ENCODE data around the gene ADARB1.

ADARB1 gene

GRCh38 chr21:45040157-45040711, 34.1 kb upstream of the ADARB1 start:
- Histone ChIP-seq H3K36me3 (ENCODE audit: control insufficient read depth, insufficient read depth, low read length) (no peaks in the 10 kb centered on the region), H3K4me3 (ENCODE audit: extremely low read depth, insufficient read depth, low read length, poor library complexity, severe bottlenecking) (no peak overlapping the region), H3K4me1 (ENCODE audit: control insufficient read depth, insufficient read depth, low read length, poor library complexity, severe bottlenecking) (no peaks in the 10 kb centered on the region), H3K27ac (ENCODE audit: low read depth, low read length, severe bottlenecking) (no peak overlapping the region), H3K9me3 (ENCODE audit: control insufficient read depth, low read length) (peaks cover 9% of the 10 kb centered on the region)
- WGBS, 2 experiments (ENCODE audit: insufficient coverage in 2 of 2) = 86 to 98% methylated on average over 6 to 8 of the region's 9 CpGs

GRCh38 chr21:45040739-45041138, 33.6 kb upstream of the ADARB1 start:
- Histone ChIP-seq H3K27ac (ENCODE audit: low read depth, low read length, severe bottlenecking) (no peak overlapping the region), H3K9me3 (ENCODE audit: control insufficient read depth, low read length) (peaks cover 9% of the 10 kb centered on the region), H3K36me3 (ENCODE audit: control insufficient read depth, insufficient read depth, low read length) (no peaks in the 10 kb centered on the region), H3K4me1 (ENCODE audit: control insufficient read depth, insufficient read depth, low read length, poor library complexity, severe bottlenecking) (no peaks in the 10 kb centered on the region), H3K4me3 (ENCODE audit: extremely low read depth, insufficient read depth, low read length, poor library complexity, severe bottlenecking) (no peak overlapping the region)
- 93 to 95% methylated on average over 12 to 13 of the region's 15 CpGs for WGBS, 2 experiments (ENCODE audit: insufficient coverage in 2 of 2)

GRCh38 chr21:45041351-45041805, 33.0 kb upstream of the ADARB1 start:
- H3K36me3 ChIP-seq (ENCODE audit: control insufficient read depth, insufficient read depth, low read length) = no peaks in the 10 kb centered on the region
- peaks cover 14% of the 10 kb centered on the region for H3K9me3 ChIP-seq (ENCODE audit: control insufficient read depth, low read length)
- no peak overlapping the region for H3K4me3 ChIP-seq (ENCODE audit: extremely low read depth, insufficient read depth, low read length, poor library complexity, severe bottlenecking)
- 77 to 82% methylated on average over 8 to 11 of the region's 16 CpGs for WGBS, 2 experiments (ENCODE audit: insufficient coverage in 2 of 2)
- H3K4me1 ChIP-seq (ENCODE audit: control insufficient read depth, insufficient read depth, low read length, poor library complexity, severe bottlenecking) = no peaks in the 10 kb centered on the region
- H3K27ac ChIP-seq (ENCODE audit: low read depth, low read length, severe bottlenecking) = no peak overlapping the region

- H3K36me3 ChIP-seq (ENCODE audit: control insufficient read depth, insufficient read depth, low read length) = no peaks in the 10 kb centered on the region
- H3K9me3 ChIP-seq (ENCODE audit: control insufficient read depth, low read length) = peaks cover 14% of the 10 kb centered on the region
- no peaks in the 10 kb centered on the region for H3K4me1 ChIP-seq (ENCODE audit: control insufficient read depth, insufficient read depth, low read length, poor library complexity, severe bottlenecking)
- no peak overlapping the region for H3K4me3 ChIP-seq (ENCODE audit: extremely low read depth, insufficient read depth, low read length, poor library complexity, severe bottlenecking)
- 87 to 95% methylated on average over 7 of the region's 7 CpGs for WGBS, 2 experiments (ENCODE audit: insufficient coverage in 2 of 2)
- no peak overlapping the region for H3K27ac ChIP-seq (ENCODE audit: low read depth, low read length, severe bottlenecking)
Observed at GRCh38 chr21:45041984-45042663, 32.3 kb upstream of the ADARB1 start.

- no peaks in the 10 kb centered on the region for H3K36me3 ChIP-seq (ENCODE audit: control insufficient read depth, insufficient read depth, low read length)
- 90 to 92% methylated on average over 14 of the region's 15 CpGs for WGBS, 2 experiments (ENCODE audit: insufficient coverage in 2 of 2)
Observed at GRCh38 chr21:45042664-45043161, 31.7 kb upstream of the ADARB1 start.

GRCh38 chr21:45043541-45044020, 30.8 kb upstream of the ADARB1 start:
- H3K9me3 ChIP-seq (ENCODE audit: control insufficient read depth, low read length) = peaks cover 20% of the 10 kb centered on the region
- H3K4me1 ChIP-seq (ENCODE audit: control insufficient read depth, insufficient read depth, low read length, poor library complexity, severe bottlenecking) = no peaks in the 10 kb centered on the region
- no peaks in the 10 kb centered on the region for H3K36me3 ChIP-seq (ENCODE audit: control insufficient read depth, insufficient read depth, low read length)
- H3K4me3 ChIP-seq (ENCODE audit: extremely low read depth, insufficient read depth, low read length, poor library complexity, severe bottlenecking) = no peak overlapping the region
- H3K27ac ChIP-seq (ENCODE audit: low read depth, low read length, severe bottlenecking) = no peak overlapping the region
- 85 to 98% methylated on average over 20 to 21 of the region's 22 CpGs for WGBS, 2 experiments (ENCODE audit: insufficient coverage in 2 of 2)

More at GRCh38 chr21:45042664-45043161, 31.7 kb upstream of the ADARB1 start:
- Histone ChIP-seq H3K4me3 (ENCODE audit: extremely low read depth, insufficient read depth, low read length, poor library complexity, severe bottlenecking) (no peak overlapping the region), H3K9me3 (ENCODE audit: control insufficient read depth, low read length) (peaks cover 17% of the 10 kb centered on the region), H3K4me1 (ENCODE audit: control insufficient read depth, insufficient read depth, low read length, poor library complexity, severe bottlenecking) (no peaks in the 10 kb centered on the region), H3K27ac (ENCODE audit: low read depth, low read length, severe bottlenecking) (no peak overlapping the region)

- Histone ChIP-seq H3K4me1 (ENCODE audit: control insufficient read depth, insufficient read depth, low read length, poor library complexity, severe bottlenecking) (no peaks in the 10 kb centered on the region), H3K9me3 (ENCODE audit: control insufficient read depth, low read length) (peaks cover 20% of the 10 kb centered on the region), H3K36me3 (ENCODE audit: control insufficient read depth, insufficient read depth, low read length) (no peaks in the 10 kb centered on the region), H3K4me3 (ENCODE audit: extremely low read depth, insufficient read depth, low read length, poor library complexity, severe bottlenecking) (no peak overlapping the region), H3K27ac (ENCODE audit: low read depth, low read length, severe bottlenecking) (no peak overlapping the region)
- 88 to 91% methylated on average over 3 to 5 of the region's 5 CpGs for WGBS, 2 experiments (ENCODE audit: insufficient coverage in 2 of 2)
Observed at GRCh38 chr21:45045481-45045880, 28.9 kb upstream of the ADARB1 start.

- no peak overlapping the region for H3K27ac ChIP-seq (ENCODE audit: low read depth, low read length, severe bottlenecking)
- H3K36me3 ChIP-seq (ENCODE audit: control insufficient read depth, insufficient read depth, low read length) = no peaks in the 10 kb centered on the region
- no peak overlapping the region for H3K4me3 ChIP-seq (ENCODE audit: extremely low read depth, insufficient read depth, low read length, poor library complexity, severe bottlenecking)
- peaks cover 20% of the 10 kb centered on the region for H3K9me3 ChIP-seq (ENCODE audit: control insufficient read depth, low read length)
- peaks cover 7% of the 10 kb centered on the region for H3K4me1 ChIP-seq (ENCODE audit: control insufficient read depth, insufficient read depth, low read length, poor library complexity, severe bottlenecking)
- WGBS, 2 experiments (ENCODE audit: insufficient coverage in 2 of 2) = 71 to 100% methylated on average over 1 of the region's 1 CpG
Observed at GRCh38 chr21:45047257-45047656, 27.1 kb upstream of the ADARB1 start.

- peaks cover 7% of the 10 kb centered on the region for H3K4me1 ChIP-seq (ENCODE audit: control insufficient read depth, insufficient read depth, low read length, poor library complexity, severe bottlenecking)
- peaks cover 20% of the 10 kb centered on the region for H3K9me3 ChIP-seq (ENCODE audit: control insufficient read depth, low read length)
- no peak overlapping the region for H3K27ac ChIP-seq (ENCODE audit: low read depth, low read length, severe bottlenecking)
- WGBS, 2 experiments (ENCODE audit: insufficient coverage in 2 of 2) = 100% methylated on average over 4 to 7 of the region's 11 CpGs
- no peak overlapping the region for H3K4me3 ChIP-seq (ENCODE audit: extremely low read depth, insufficient read depth, low read length, poor library complexity, severe bottlenecking)
- no peaks in the 10 kb centered on the region for H3K36me3 ChIP-seq (ENCODE audit: control insufficient read depth, insufficient read depth, low read length)
Observed at GRCh38 chr21:45048026-45048698, 26.2 kb upstream of the ADARB1 start.

GRCh38 chr21:45048968-45049367, 25.4 kb upstream of the ADARB1 start:
- WGBS, 2 experiments (ENCODE audit: insufficient coverage in 2 of 2) = 91 to 100% methylated on average over 5 to 6 of the region's 7 CpGs
- no peak overlapping the region for H3K27ac ChIP-seq (ENCODE audit: low read depth, low read length, severe bottlenecking)
- peaks cover 7% of the 10 kb centered on the region for H3K4me1 ChIP-seq (ENCODE audit: control insufficient read depth, insufficient read depth, low read length, poor library complexity, severe bottlenecking)
- H3K9me3 ChIP-seq (ENCODE audit: control insufficient read depth, low read length) = peaks cover 20% of the 10 kb centered on the region
- H3K4me3 ChIP-seq (ENCODE audit: extremely low read depth, insufficient read depth, low read length, poor library complexity, severe bottlenecking) = no peak overlapping the region
- no peaks in the 10 kb centered on the region for H3K36me3 ChIP-seq (ENCODE audit: control insufficient read depth, insufficient read depth, low read length)

All from mesodermal cell (in vitro differentiated cells).